GM23338 (cell line): ENCODE results near the gene DFFB. TPM values are rescaled to one million over a fixed set of nuclear protein-coding genes. Genes with fewer than 3 reads are reported as not detected.

Experiments
- ATAC-seq: fragments of 200-7000 bp; cut with Tn5 transposase; 3 replicates; pipeline ENCODE4 v1.9.1; 2020
- DNase-seq: peaks from one replicate; pipeline ENCODE4 v3.0.0-alpha.2; 2015; ENCODE audit warnings: low spot score
- H2AFZ ChIP-seq: fragments of 200-600 bp; sonication (generic); 2 replicates; pipeline ENCODE4 v1.8.0; 2016; ENCODE audit warnings: antibody characterized with exemption, mild to moderate bottlenecking, moderate library complexity
- H3F3A ChIP-seq: fragments of 200-600 bp; sonication (generic); replicated peaks from 2 replicates; pipeline ENCODE4 v1.8.0; 2017; ENCODE audit warnings: antibody characterized with exemption, mixed run types, low read depth
- H3K27ac ChIP-seq: fragments of 200-600 bp; sonication (generic); 2 replicates; pipeline ENCODE4 v1.6.1; 2016; ENCODE audit warnings: low read depth
- H3K27me3 ChIP-seq: fragments of 200-600 bp; sonication (generic); 2 replicates; pipeline ENCODE4 v1.8.0; 2016; ENCODE audit warnings: mild to moderate bottlenecking, mixed run types, moderate library complexity; ENCODE audit not compliant: insufficient read depth
- H3K36me3 ChIP-seq: fragments of 200-600 bp; sonication (generic); 2 replicates; pipeline ENCODE4 v1.8.0; 2016; ENCODE audit warnings: mild to moderate bottlenecking; ENCODE audit not compliant: insufficient read depth
- H3K4me1 ChIP-seq: fragments of 200-600 bp; sonication (generic); 2 replicates; pipeline ENCODE4 v1.8.0; 2016; ENCODE audit warnings: mild to moderate bottlenecking, moderate library complexity; ENCODE audit not compliant: insufficient read depth
- H3K4me2 ChIP-seq: fragments of 200-600 bp; sonication (generic); 2 replicates; pipeline ENCODE4 v1.7.1; 2017; ENCODE audit warnings: mixed run types
- H3K4me3 ChIP-seq: fragments of 200-600 bp; sonication (generic); 2 replicates; pipeline ENCODE4 v1.6.1; 2016; ENCODE audit warnings: mixed run types
- H3K79me2 ChIP-seq: fragments of 200-600 bp; sonication (generic); replicated peaks from 2 replicates; pipeline ENCODE4 v1.8.0; 2017; ENCODE audit warnings: mild to moderate bottlenecking; ENCODE audit not compliant: insufficient read depth
- H3K9me2 ChIP-seq: fragments of 200-600 bp; sonication (generic); 2 replicates; pipeline ENCODE4 v1.8.0; 2017; ENCODE audit not compliant: insufficient read depth
- H4K20me1 ChIP-seq: fragments of 200-600 bp; sonication (generic); replicated peaks from 2 replicates; pipeline ENCODE4 v1.8.0; 2017; ENCODE audit warnings: mild to moderate bottlenecking; ENCODE audit not compliant: insufficient read depth
- H3K27ac Mint-ChIP-seq: 2 replicates; pipeline ENCODE4 v1.8.0; 2020; ENCODE audit warnings: inconsistent platforms, mild to moderate bottlenecking, moderate library complexity, mixed read lengths
- H3K27me3 Mint-ChIP-seq: 3 replicates; pipeline ENCODE4 v1.8.0; 2022; ENCODE audit warnings: low read depth, mild to moderate bottlenecking, moderate library complexity, mixed read lengths, inconsistent platforms; ENCODE audit not compliant: insufficient read depth, poor library complexity
- H3K36me3 Mint-ChIP-seq: 3 replicates; pipeline ENCODE4 v1.8.0; 2021; ENCODE audit warnings: low read depth, mild to moderate bottlenecking, inconsistent platforms, moderate library complexity, mixed read lengths
- H3K4me1 Mint-ChIP-seq: 3 replicates; pipeline ENCODE4 v1.8.0; 2020; ENCODE audit warnings: mild to moderate bottlenecking, inconsistent platforms, mixed read lengths
- H3K4me3 Mint-ChIP-seq: 3 replicates; pipeline ENCODE4 v1.8.0; 2021; ENCODE audit warnings: moderate library complexity, mild to moderate bottlenecking, inconsistent platforms, mixed read lengths
- H3K9me3 Mint-ChIP-seq: 3 replicates; pipeline ENCODE4 v1.8.0; 2020; ENCODE audit warnings: moderate library complexity, mild to moderate bottlenecking, inconsistent platforms, mixed read lengths
- CREB1 ChIP-seq: fragments of 250-450 bp; sonication (Bioruptor Pico); IDR thresholded peaks from 2 replicates; pipeline ENCODE4 v1.5.0; 2020; ENCODE audit warnings: low read depth, mild to moderate bottlenecking, moderate library complexity
- EZH2 ChIP-seq: fragments of 200-600 bp; sonication (generic); IDR thresholded peaks from one replicate; pipeline ENCODE4 v1.8.0; 2017; ENCODE audit warnings: antibody characterized with exemption, mild to moderate bottlenecking, low read depth; ENCODE audit not compliant: unreplicated experiment
- EZH2phosphoT487 ChIP-seq: fragments of 200-600 bp; sonication (generic); IDR thresholded peaks from one replicate; pipeline ENCODE4 v1.8.1; 2018; ENCODE audit warnings: antibody characterized with exemption; ENCODE audit not compliant: unreplicated experiment
- JUNB ChIP-seq: IDR thresholded peaks from one replicate; pipeline ENCODE4 v1.6.1; 2016; ENCODE audit warnings: antibody characterized with exemption; ENCODE audit not compliant: unreplicated experiment
- POLR2AphosphoS5 ChIP-seq: IDR thresholded peaks from 2 replicates; pipeline ENCODE4 v1.6.1; 2016; ENCODE audit warnings: antibody characterized with exemption, low read depth
- STAT1 ChIP-seq: IDR thresholded peaks from one replicate; pipeline ENCODE4 v1.6.1; 2016; ENCODE audit warnings: antibody characterized with exemption; ENCODE audit not compliant: unreplicated experiment
- ZNF114 ChIP-seq: fragments of 250-450 bp; sonication (Bioruptor Pico); IDR thresholded peaks from 2 replicates; pipeline ENCODE4 v1.5.0; 2020; ENCODE audit warnings: mild to moderate bottlenecking, moderate library complexity
- ZNF331 ChIP-seq: fragments of 250-450 bp; sonication (Bioruptor Pico); IDR thresholded peaks from 2 replicates; pipeline ENCODE4 v1.5.0; 2020; ENCODE audit warnings: low read depth, mild to moderate bottlenecking, moderate library complexity
- polyA plus RNA-seq: library from polyadenylated mRNA; unstranded; fragments of >200 nt; fragmentation: Nextera tagmentation; extraction: Ambion mirVana; gene quantifications from 2 replicates; pipeline ENCODE4 v1.2.1, GENCODE V29; 2016
- total RNA-seq: library from RNA; depleted of rRNA; stranded (reverse); fragments of >200 nt; shearing (Covaris generic); gene quantifications from 2 replicates; pipeline ENCODE4 v1.2.3, GENCODE V29; 2014
- TF ChIP-seq, protein P1 (sequence below): IDR thresholded peaks from 2 replicates; pipeline ENCODE4 v1.6.1; 2016; ENCODE audit warnings: antibody characterized with exemption
- TF ChIP-seq, protein P2 (sequence below): IDR thresholded peaks from one replicate; pipeline ENCODE4 v1.6.1; 2018; ENCODE audit warnings: antibody characterized with exemption; ENCODE audit not compliant: unreplicated experiment
- TF ChIP-seq, protein P3 (sequence below), 2 experiments: fragments of 200-600 bp in 1 of 2; sonication (generic) in 1 of 2; conservative IDR thresholded peaks; 2 replicates each; pipeline versions ENCODE4 v1.5.1 to v1.6.1; 2016 to 2017; ENCODE audit warnings: antibody characterized with exemption in 2 of 2, low read depth in 2 of 2, mild to moderate bottlenecking in 2 of 2, moderate library complexity in 1 of 2

The DFFB gene
- total and polyA plus RNA-seq, 2 experiments from 2014 or later = 6.5 to 18.1 TPM

DNA sequence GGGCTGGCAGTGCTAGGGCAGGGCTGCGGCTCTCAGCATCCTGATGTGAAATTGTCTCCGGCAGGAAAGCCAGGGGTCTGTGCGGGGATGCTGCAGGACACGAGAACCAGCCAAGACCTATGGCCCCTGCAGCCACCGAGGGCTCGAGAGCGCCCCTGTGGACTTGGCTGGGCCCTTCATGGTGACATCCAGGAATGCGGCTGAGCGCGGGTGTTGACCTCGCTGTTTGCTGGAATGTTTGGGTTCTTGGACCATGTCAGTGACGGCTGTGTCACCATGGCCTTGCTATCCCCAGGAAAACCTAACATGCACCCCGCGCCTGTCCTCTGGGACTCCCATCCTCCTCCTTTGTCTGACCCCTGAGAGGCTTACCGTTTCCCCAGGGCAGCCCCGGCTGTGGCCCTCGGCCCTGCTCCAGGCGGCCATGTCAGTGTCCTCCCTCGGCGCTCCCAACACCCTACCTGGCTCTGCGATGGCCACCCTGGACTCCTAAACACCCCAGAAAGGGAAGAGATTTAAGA lies 57.1 kb downstream of the DFFB start:
- Histone ChIP-seq H3K36me3 (no peaks in the 10 kb centered on the region), H3K27me3 (no peaks in the 10 kb centered on the region), H3K4me1 (no peaks in the 10 kb centered on the region), H3K9me2 (no peaks in the 10 kb centered on the region), H3F3A (no peaks in the 10 kb centered on the region), H4K20me1 (no peaks in the 10 kb centered on the region), H2AFZ (no peak overlapping the region), H3K4me2 (no peak overlapping the region), H3K79me2 (no peaks in the 10 kb centered on the region), H3K4me3 (no peak overlapping the region), H3K27ac (no peak overlapping the region)
- ATAC-seq (no peak), DNase-seq (no peak)
- Mint-ChIP-seq H3K36me3 (peaks cover 3% of the 10 kb centered on the region; the same call in 2 of the 3 replicates), H3K4me3 (no peak overlapping the region), H3K9me3 (peaks cover 24% of the 10 kb centered on the region), H3K27me3 (peaks cover 2% of the 10 kb centered on the region), H3K4me1 (peaks cover 9% of the 10 kb centered on the region; the same call in 2 of the 3 replicates), H3K27ac (no peak overlapping the region)
- TF ChIP-seq CREB1 (CRISPR knock-in tag) (no peak), STAT1 (no peak)
- TF ChIP-seq, protein P1, sequence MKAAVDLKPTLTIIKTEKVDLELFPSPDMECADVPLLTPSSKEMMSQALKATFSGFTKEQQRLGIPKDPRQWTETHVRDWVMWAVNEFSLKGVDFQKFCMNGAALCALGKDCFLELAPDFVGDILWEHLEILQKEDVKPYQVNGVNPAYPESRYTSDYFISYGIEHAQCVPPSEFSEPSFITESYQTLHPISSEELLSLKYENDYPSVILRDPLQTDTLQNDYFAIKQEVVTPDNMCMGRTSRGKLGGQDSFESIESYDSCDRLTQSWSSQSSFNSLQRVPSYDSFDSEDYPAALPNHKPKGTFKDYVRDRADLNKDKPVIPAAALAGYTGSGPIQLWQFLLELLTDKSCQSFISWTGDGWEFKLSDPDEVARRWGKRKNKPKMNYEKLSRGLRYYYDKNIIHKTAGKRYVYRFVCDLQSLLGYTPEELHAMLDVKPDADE = no peak

DNA sequence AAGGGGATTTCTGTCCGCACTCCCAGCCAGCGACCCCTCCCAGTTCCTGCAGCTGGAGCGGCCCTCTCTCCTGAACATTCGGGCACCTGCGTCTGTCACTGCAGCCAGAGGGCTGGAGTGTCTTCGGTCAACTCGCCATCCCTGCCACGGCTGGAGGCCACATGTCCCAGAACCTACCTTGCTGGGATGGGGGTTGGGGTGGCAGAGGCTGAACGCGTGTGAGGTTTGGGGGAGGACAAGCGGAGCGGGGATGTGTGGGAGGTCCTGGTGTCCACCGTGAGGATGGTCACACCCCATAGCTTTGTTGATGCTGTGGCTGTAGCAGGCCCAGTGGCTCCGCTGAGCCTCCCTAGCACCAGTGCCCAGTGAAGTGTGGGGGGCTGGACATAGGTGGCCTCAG lies 57.6 kb downstream of the DFFB start:
- DNase-seq (no peak), ATAC-seq (no peak)
- H4K20me1 ChIP-seq = no peaks in the 10 kb centered on the region
- H3F3A ChIP-seq = no peaks in the 10 kb centered on the region
- Mint-ChIP-seq H3K4me3 (no peak overlapping the region), H3K27me3 (peaks cover 2% of the 10 kb centered on the region), H3K36me3 (peaks cover 3% of the 10 kb centered on the region; the same call in 2 of the 3 replicates), H3K4me1 (peaks cover 9% of the 10 kb centered on the region; the same call in 2 of the 3 replicates), H3K9me3 (peaks cover 22% of the 10 kb centered on the region), H3K27ac (no peak overlapping the region)
- H3K79me2 ChIP-seq = no peaks in the 10 kb centered on the region
- no peaks in the 10 kb centered on the region for H3K36me3 ChIP-seq
- H3K27me3 ChIP-seq = no peaks in the 10 kb centered on the region
- no peak overlapping the region for H2AFZ ChIP-seq
- no peak overlapping the region for H3K4me2 ChIP-seq
- H3K9me2 ChIP-seq = no peaks in the 10 kb centered on the region
- no peak overlapping the region for H3K27ac ChIP-seq
- H3K4me3 ChIP-seq = no peak overlapping the region
- H3K4me1 ChIP-seq = no peaks in the 10 kb centered on the region
- TF ChIP-seq ZNF114 (CRISPR knock-in tag) (no peak), JUNB (no peak), EZH2 (no peak), ZNF331 (CRISPR knock-in tag) (no peak), EZH2phosphoT487 (no peak), STAT1 (no peak), POLR2AphosphoS5 (no peak)
- TF ChIP-seq, protein P2, sequence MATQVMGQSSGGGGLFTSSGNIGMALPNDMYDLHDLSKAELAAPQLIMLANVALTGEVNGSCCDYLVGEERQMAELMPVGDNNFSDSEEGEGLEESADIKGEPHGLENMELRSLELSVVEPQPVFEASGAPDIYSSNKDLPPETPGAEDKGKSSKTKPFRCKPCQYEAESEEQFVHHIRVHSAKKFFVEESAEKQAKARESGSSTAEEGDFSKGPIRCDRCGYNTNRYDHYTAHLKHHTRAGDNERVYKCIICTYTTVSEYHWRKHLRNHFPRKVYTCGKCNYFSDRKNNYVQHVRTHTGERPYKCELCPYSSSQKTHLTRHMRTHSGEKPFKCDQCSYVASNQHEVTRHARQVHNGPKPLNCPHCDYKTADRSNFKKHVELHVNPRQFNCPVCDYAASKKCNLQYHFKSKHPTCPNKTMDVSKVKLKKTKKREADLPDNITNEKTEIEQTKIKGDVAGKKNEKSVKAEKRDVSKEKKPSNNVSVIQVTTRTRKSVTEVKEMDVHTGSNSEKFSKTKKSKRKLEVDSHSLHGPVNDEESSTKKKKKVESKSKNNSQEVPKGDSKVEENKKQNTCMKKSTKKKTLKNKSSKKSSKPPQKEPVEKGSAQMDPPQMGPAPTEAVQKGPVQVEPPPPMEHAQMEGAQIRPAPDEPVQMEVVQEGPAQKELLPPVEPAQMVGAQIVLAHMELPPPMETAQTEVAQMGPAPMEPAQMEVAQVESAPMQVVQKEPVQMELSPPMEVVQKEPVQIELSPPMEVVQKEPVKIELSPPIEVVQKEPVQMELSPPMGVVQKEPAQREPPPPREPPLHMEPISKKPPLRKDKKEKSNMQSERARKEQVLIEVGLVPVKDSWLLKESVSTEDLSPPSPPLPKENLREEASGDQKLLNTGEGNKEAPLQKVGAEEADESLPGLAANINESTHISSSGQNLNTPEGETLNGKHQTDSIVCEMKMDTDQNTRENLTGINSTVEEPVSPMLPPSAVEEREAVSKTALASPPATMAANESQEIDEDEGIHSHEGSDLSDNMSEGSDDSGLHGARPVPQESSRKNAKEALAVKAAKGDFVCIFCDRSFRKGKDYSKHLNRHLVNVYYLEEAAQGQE = no peak
- TF ChIP-seq, protein P3, sequence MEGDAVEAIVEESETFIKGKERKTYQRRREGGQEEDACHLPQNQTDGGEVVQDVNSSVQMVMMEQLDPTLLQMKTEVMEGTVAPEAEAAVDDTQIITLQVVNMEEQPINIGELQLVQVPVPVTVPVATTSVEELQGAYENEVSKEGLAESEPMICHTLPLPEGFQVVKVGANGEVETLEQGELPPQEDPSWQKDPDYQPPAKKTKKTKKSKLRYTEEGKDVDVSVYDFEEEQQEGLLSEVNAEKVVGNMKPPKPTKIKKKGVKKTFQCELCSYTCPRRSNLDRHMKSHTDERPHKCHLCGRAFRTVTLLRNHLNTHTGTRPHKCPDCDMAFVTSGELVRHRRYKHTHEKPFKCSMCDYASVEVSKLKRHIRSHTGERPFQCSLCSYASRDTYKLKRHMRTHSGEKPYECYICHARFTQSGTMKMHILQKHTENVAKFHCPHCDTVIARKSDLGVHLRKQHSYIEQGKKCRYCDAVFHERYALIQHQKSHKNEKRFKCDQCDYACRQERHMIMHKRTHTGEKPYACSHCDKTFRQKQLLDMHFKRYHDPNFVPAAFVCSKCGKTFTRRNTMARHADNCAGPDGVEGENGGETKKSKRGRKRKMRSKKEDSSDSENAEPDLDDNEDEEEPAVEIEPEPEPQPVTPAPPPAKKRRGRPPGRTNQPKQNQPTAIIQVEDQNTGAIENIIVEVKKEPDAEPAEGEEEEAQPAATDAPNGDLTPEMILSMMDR (conservative IDR thresholded peaks at IDR 0.05; ENCODE audit: low read depth in 2 of 2) = no peak
